GM04503 (cell line): ENCODE data around the gene ANK3.
"Not testable (repeated sequence)": the region's sequence is repeated elsewhere in the genome, so short reads cannot be mapped to it uniquely, and the experiment has no call there.

Experiments used
- DNase-seq: peaks from one replicate; pipeline ENCODE4 v3.0.0-alpha.2; 2012; ENCODE audit warnings: low read depth

Gene ANK3

GRCh38 chr10:60093317-60093716 lies 296.4 kb downstream of the ANK3 start:
- DNase-seq = no peak

DNA sequence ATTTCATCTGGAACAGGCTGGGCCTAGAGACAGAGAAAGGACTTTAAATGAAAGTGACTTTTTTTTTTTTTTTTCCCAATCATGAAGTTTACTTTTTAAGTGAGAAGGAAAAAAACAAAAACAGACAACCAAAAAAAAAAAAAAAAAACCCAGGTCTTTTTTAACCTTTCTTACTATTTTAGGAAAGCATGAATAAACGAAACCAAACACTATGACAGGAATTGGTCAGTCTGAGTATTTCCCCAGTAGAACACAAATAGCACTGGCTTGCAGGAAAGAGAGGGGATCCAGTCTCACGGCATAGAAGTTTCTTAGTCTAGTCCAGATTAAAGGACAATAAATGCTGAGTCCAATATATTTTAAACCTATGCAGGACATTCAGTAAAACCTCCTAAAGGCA lies 302.8 kb downstream of the ANK3 start:
- no peak for DNase-seq

DNA sequence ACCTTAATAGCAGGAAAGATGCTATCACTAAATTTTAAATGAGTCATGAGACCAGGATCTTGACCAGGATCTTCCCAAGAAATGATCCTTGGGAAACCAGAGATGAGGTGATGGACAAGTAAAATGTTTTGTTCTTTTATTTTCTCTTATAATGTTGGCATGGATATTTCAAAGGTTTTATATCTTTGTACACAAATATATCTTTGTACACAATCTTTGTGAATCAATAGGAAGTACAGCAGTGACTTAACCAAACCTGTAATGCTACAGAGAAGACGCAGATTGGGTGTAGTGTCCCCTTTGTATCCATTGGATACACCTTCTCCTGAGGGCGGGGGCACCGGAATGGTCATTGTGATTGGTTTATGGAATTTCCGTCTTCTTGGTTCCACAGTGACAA lies 303.3 kb downstream of the ANK3 start:
- DNase-seq = no peak

- DNase-seq = no peak
These were observed 306.8 kb downstream of the ANK3 start for GRCh38 chr10:60082744-60083344.

- no peak for DNase-seq
These were observed 307.3 kb downstream of the ANK3 start for GRCh38 chr10:60082341-60082740.

DNA sequence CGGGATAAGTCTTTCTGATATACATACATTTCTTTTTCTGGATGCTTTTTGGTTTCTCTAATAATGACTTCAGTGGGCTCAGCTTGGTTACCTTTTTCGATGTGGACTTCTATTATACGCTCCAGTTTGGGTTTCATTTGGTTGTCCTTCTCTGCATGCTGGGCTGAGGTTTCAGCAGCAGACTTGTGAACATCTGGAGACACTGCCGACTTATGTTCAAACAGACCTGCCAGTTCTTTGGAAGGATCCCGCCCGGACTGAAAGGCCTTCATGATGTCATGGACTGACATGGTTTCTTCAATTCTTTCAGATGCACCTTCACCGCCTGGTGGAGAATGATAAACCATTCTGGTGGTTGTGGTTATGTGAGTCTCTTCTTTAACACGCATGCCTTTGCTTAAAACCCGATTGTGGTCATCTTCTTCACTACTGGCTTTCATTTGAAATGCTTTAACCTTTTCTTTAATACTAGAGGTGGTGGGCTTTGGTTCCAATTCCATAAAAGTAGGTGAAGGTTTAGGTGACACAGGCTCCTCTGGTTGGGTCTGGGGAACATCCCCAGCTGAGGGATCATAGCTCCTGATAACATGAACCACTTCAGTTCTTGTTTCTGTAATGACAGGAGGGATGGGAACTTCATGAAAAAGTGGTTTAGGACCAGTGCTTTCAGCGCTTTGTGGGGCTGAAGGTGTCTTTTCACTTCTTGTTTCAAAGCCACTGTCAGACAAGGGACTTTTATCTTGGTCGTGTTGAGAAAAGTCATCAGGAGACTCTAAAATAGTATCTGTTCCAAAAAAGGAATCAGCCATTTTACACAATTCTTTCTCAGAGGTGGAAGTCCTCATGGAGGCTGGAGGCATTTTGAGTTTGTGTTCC lies 315.7 kb downstream of the ANK3 start:
- DNase-seq = no peak

DNA sequence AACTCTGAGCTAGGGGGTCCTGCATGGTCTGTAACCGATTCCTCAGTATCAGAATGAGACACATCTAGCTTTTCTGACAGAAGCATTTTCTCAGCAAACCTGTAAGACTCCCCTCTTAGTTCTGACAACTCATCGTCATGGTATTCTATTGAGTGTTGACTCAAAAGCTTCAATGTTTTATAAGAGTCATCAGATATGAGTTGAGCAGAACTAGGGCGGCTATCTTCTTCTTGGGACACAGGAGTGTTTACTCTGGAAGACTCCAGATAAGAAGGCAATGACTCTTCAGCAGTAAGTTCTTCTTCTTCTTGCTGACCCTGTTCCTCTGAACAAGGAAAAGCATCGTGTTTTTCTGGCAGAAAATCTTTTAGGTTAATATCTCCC lies 316.3 kb downstream of the ANK3 start:
- DNase-seq = no peak

DNA sequence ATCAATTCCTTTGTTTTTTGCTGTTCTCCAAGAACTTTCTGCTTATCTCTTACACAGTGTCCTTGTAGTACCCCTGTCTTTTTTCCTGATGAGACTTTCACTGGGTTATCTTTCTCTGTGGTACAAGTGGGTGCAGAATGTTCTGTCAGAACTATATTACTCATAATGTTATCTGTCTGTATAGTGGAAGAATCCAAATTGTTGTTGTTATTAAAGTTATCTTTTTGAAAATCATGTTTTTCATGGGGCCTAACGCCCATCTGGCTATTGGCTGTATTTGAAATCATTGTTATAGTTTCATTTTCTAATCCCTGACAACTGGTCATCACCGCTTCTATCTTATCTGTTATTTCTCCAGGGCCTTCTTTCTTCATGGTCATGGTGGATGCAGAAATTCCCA lies 320.4 kb downstream of the ANK3 start:
- no peak for DNase-seq

DNA sequence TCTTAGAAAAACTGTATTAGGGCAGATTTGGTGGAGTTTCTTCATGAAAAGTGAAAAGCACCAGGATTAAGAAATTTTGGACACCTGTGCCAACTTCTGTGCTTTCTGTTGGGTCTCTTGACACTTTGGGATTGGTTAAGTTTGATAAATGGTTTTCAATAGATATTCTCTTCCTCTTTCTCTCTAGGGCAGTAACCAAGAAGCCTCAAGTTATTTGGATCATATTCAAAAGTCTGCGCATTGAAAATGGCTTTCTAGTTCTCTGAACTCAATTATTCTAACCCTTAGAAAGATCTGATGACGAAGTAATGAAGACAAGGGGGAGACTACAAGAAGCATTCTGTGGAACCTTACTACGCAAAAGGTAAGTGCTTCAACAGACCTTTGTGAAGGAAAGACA lies 339.3 kb downstream of the ANK3 start:
- no peak for DNase-seq

- no peak for DNase-seq
These were observed 341.6 kb downstream of the ANK3 start for GRCh38 chr10:60048091-60048501.

- DNase-seq = no peak
These were observed 344.1 kb downstream of the ANK3 start for GRCh38 chr10:60045571-60045970.

DNA sequence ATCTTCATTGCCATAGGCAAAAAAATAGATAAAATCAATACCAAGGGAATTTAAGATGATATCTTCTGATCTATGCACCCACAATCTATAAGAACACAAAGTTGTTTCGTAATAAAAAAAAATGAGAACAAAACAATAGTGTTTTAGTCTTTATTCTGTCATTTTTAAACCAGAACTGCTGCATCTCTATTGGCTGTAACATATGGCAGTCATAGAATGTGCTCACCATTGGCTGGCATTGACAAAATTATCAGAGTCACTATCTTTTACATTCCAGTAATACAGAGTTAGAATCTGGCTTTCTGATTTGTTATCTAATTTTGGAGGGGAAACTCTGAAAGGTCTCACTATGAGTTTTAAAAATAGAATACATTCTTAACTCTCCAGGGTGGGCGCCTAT lies 344.7 kb downstream of the ANK3 start:
- DNase-seq = no peak

DNA sequence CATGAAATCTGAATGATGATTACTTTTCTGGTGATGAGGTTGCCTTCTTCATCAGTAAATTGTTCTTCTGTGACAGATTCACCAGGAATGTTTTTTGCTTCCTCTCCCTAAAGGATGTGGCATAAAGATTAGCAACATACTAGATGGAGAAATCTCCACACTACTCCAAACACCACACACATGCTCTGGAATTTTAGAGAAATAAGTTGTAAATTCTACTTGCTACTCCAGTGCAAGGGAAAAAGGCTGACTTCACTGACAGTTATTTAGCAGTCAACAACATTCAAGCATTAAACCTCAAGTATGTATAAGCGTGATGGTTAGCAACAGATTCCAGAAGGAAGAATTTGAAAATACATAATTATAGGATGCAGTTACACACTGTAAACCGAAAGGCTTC lies 345.4 kb downstream of the ANK3 start:
- DNase-seq = peak; percentile 55

DNA sequence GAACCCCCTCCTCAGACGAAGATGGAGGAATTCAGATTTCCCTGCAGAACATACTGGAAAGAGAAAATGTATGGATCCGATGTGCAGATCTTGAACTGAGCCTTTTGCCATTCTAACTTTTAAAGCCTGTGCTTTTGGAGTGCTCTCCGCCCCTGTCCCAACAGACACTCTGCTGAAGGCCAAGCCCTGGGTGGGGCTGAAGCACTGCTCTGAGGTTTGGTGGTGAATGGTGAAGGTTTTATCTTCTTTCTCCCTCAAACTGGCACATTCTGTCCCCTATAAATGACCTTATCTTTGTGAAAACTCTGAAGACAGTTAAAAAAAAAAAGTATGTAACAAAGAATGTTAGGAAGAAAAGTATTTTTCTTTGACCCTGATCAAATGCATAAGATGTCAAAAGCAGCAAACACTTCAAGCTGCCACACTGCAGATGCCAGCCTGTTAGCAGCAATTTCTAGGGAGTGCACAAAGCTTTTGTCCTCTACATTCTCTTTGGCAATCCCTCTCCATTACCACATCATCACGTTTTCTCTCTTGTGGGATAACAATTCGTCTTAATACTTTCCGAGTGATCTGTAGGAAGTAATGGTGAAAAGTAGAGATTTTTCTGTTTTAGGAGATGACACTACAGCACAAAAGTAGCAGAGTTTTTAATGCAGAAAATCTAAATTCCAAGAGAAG lies 346.0 kb downstream of the ANK3 start:
- DNase-seq = no peak

GRCh38 chr10:60042914-60043313 lies 346.8 kb downstream of the ANK3 start:
- no peak for DNase-seq

- no peak for DNase-seq
These were observed 347.4 kb downstream of the ANK3 start for GRCh38 chr10:60042262-60042661.

DNA sequence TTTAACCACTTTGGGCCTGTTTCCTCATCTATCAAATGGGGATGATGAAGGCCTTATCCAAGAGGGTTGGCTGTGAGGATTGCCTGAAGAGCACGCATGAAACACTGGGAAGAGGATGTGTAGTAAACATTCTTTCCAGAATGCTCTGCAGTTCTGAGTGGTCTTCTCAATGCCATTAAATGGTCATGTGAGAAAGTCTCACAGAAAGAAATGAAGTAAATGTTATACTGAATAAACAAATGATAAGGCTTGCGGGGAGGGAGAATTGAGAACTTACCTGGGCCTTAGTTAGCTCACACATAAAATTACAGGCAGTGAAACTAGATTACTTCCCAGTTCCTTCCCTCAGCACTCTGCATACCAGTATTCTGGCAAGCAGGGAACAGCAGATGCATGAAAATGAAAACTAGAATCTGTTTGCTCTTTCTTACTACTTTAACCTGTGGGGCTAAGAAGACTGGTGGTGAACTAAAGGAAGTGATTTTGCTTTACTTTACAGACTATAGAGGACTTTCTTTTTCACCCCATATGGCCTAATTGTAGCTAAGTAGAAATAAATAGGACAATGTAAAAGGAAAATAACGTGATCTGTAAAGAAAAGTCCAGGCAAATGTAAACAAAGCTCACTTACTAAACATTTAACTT lies 348.1 kb downstream of the ANK3 start:
- no peak for DNase-seq

GRCh38 chr10:60040014-60040662 lies 349.5 kb downstream of the ANK3 start:
- no peak for DNase-seq

- DNase-seq = no peak
These were observed 353.7 kb downstream of the ANK3 start for GRCh38 chr10:60035984-60036383.

DNA sequence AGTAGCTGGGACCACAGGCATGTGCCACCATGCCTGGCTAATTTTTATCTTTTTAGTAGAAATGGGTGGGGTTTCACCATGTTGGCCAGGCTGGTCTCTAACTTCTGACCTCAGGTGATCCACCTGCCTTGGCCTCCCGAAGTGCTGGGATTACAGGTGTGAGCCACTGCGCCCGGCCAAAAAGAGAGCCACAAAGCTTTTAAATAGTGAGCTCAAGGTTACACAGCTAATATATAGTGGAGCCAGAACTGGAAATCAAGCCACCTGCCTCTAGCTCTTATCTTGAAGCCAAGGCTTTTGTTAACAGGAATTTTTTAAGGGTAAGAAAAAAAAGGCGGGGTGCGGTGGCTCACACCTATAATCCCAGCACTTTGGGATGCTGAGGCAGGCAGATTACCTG lies 354.3 kb downstream of the ANK3 start:
- DNase-seq = not testable (repeated sequence)

DNA sequence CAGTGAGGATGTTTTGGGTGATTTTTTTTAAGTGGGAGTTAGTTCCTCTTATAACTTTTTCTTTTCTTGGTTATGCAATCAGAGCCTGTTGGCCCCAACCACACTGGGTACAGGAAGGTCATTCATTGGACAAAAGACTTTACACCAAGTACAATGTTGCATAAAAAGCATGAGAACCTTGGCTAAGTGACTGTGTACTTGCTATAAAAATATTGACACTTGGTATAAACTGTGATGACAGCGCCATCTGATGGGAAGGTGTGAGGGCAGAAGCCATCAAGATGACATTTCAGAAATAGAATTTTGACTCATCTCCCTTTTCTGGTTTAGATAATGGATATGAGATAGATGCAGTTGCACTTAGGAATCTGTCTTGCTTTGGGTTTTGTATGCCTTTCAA lies 357.0 kb downstream of the ANK3 start:
- peak; percentile 15 for DNase-seq

DNA sequence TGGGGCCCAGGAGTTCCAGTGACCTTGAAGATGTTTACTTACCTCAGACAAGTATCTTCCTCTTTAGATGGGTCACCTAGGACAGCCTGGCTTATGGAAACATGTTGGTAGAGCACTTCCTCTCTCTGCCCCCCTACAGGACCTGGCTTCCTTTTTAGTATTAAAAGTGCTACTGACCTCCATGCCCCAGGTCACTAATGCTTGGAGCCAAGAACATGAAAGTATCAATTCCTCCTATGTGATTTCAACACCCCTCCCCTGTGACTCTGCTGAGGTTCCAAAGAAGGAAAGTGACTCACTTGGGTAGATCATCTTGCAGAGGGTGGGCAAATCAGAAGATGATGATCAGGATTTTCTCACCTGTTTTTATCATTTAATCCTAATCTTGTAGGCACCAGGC lies 358.0 kb downstream of the ANK3 start:
- DNase-seq = no peak
